ENCODE results near the gene HPN.
"Not testable (repeated sequence)": the region's sequence is repeated elsewhere in the genome, so short reads cannot be mapped to it uniquely, and the experiment has no call there.

The HPN gene

GRCh38 chr19:35099155-35099896 lies 57.8 kb downstream of the HPN start:
- H3K27me3 ChIP-seq (ENCODE audit: control insufficient read depth, low read length) = no peaks in the 10 kb centered on the region
- no peaks in the 10 kb centered on the region for H3K36me3 ChIP-seq (ENCODE audit: control insufficient read depth, low read length)
- no peaks in the 10 kb centered on the region for H3K9me3 ChIP-seq (ENCODE audit: control insufficient read depth, insufficient read depth, low read length)
- no peak overlapping the region for H3K4me2 ChIP-seq (ENCODE audit: low read length)
- H4K20me1 ChIP-seq (ENCODE audit: control insufficient read depth, insufficient read depth, low read depth, low read length) = no peaks in the 10 kb centered on the region
- no peak overlapping the region for H3K27ac ChIP-seq (ENCODE audit: low read depth, low read length)
- no peak overlapping the region for H3K4me3 ChIP-seq (ENCODE audit: low read length)
- H3K4me1 ChIP-seq (ENCODE audit: control insufficient read depth, low read length) = no peaks in the 10 kb centered on the region
- no peaks in the 10 kb centered on the region for H3K9me2 ChIP-seq (replicated peaks; ENCODE audit: control insufficient read depth, low read length)
- TF ChIP-seq EZH2phosphoT487 (IDR thresholded peaks at IDR 0.05; ENCODE audit: borderline replicate concordance, low read length) (no peak), CTCF (IDR thresholded peaks at IDR 0.05; ENCODE audit: low read depth, low read length, poor library complexity, severe bottlenecking) (no peak)
- no peaks in the 10 kb centered on the region for H3F3A ChIP-seq (ENCODE audit: control insufficient read depth, insufficient read depth)
- H3K79me2 ChIP-seq (ENCODE audit: control insufficient read depth, low read length) = no peaks in the 10 kb centered on the region

GRCh38 chr19:35099897-35100275 lies 58.4 kb downstream of the HPN start:
- H3K36me3 ChIP-seq (ENCODE audit: control insufficient read depth, low read length) = no peaks in the 10 kb centered on the region
- H3K27ac ChIP-seq (ENCODE audit: low read depth, low read length) = no peak overlapping the region
- H3K4me1 ChIP-seq (ENCODE audit: control insufficient read depth, low read length) = no peaks in the 10 kb centered on the region
- H3F3A ChIP-seq (ENCODE audit: control insufficient read depth, insufficient read depth) = no peaks in the 10 kb centered on the region
- H3K4me3 ChIP-seq (ENCODE audit: low read length) = no peak overlapping the region
- TF ChIP-seq CTCF (IDR thresholded peaks at IDR 0.05; ENCODE audit: low read depth, low read length, poor library complexity, severe bottlenecking) (no peak), EZH2phosphoT487 (IDR thresholded peaks at IDR 0.05; ENCODE audit: borderline replicate concordance, low read length) (no peak)
- H3K9me2 ChIP-seq (replicated peaks; ENCODE audit: control insufficient read depth, low read length) = no peaks in the 10 kb centered on the region
- no peaks in the 10 kb centered on the region; the same call in 1 of the 2 replicates for H3K9me3 ChIP-seq (ENCODE audit: control insufficient read depth, insufficient read depth, low read length)
- H4K20me1 ChIP-seq (ENCODE audit: control insufficient read depth, insufficient read depth, low read depth, low read length) = no peaks in the 10 kb centered on the region
- H3K79me2 ChIP-seq (ENCODE audit: control insufficient read depth, low read length) = no peaks in the 10 kb centered on the region
- no peak overlapping the region for H3K4me2 ChIP-seq (ENCODE audit: low read length)
- H3K27me3 ChIP-seq (ENCODE audit: control insufficient read depth, low read length) = no peaks in the 10 kb centered on the region

- H3K27me3 ChIP-seq (ENCODE audit: control insufficient read depth, low read length) = no peaks in the 10 kb centered on the region
- peaks cover 3% of the 10 kb centered on the region; the same call in 1 of the 2 replicates for H3K9me3 ChIP-seq (ENCODE audit: control insufficient read depth, insufficient read depth, low read length)
- H3K79me2 ChIP-seq (ENCODE audit: control insufficient read depth, low read length) = no peaks in the 10 kb centered on the region
- no peak overlapping the region for H3K4me2 ChIP-seq (ENCODE audit: low read length)
- H3F3A ChIP-seq (ENCODE audit: control insufficient read depth, insufficient read depth) = peaks cover 3% of the 10 kb centered on the region
- TF ChIP-seq CTCF (IDR thresholded peaks at IDR 0.05; ENCODE audit: low read depth, low read length, poor library complexity, severe bottlenecking) (no peak), EZH2phosphoT487 (IDR thresholded peaks at IDR 0.05; ENCODE audit: borderline replicate concordance, low read length) (no peak)
- H3K4me3 ChIP-seq (ENCODE audit: low read length) = no peak overlapping the region
- no peaks in the 10 kb centered on the region for H3K36me3 ChIP-seq (ENCODE audit: control insufficient read depth, low read length)
- no peak overlapping the region for H3K27ac ChIP-seq (ENCODE audit: low read depth, low read length)
- H3K9me2 ChIP-seq (replicated peaks; ENCODE audit: control insufficient read depth, low read length) = no peaks in the 10 kb centered on the region
- H4K20me1 ChIP-seq (ENCODE audit: control insufficient read depth, insufficient read depth, low read depth, low read length) = no peaks in the 10 kb centered on the region
- no peaks in the 10 kb centered on the region for H3K4me1 ChIP-seq (ENCODE audit: control insufficient read depth, low read length)
Measured at GRCh38 chr19:35100588-35101533, 59.3 kb downstream of the HPN start.

GRCh38 chr19:35101949-35102348 lies 60.4 kb downstream of the HPN start:
- not testable (repeated sequence) for H3K4me1 ChIP-seq (ENCODE audit: control insufficient read depth, low read length); H4K20me1 ChIP-seq (ENCODE audit: control insufficient read depth, insufficient read depth, low read depth, low read length); H3K4me3 ChIP-seq (ENCODE audit: low read length); H3K9me3 ChIP-seq (ENCODE audit: control insufficient read depth, insufficient read depth, low read length); H3F3A ChIP-seq (ENCODE audit: control insufficient read depth, insufficient read depth); H3K79me2 ChIP-seq (ENCODE audit: control insufficient read depth, low read length); H3K9me2 ChIP-seq (replicated peaks; ENCODE audit: control insufficient read depth, low read length); H3K36me3 ChIP-seq (ENCODE audit: control insufficient read depth, low read length); H3K27ac ChIP-seq (ENCODE audit: low read depth, low read length); H3K4me2 ChIP-seq (ENCODE audit: low read length); H3K27me3 ChIP-seq (ENCODE audit: control insufficient read depth, low read length)

DNA sequence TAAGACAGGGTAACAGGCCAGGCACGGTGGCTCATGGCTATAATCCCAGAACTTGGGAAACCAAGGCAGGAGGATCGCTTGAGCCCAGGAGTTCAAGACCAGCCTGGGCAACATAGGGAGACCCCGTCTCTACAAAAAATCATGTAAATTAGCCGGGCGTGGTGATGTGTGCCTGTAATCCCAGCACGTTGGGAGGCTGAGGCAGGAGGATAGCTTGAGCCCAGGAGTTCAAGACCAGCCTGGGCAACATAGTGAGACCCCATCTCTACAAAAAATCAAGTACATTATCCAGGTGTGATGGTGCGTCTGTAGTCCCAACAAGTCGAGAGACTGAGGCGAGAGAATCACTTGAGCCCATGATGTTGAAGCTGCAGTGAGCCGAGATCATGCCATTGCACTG lies 62.1 kb downstream of the HPN start:
- not testable (repeated sequence) for H3F3A ChIP-seq (ENCODE audit: control insufficient read depth, insufficient read depth); H4K20me1 ChIP-seq (ENCODE audit: control insufficient read depth, insufficient read depth, low read depth, low read length); H3K9me2 ChIP-seq (replicated peaks; ENCODE audit: control insufficient read depth, low read length); H3K27ac ChIP-seq (ENCODE audit: low read depth, low read length); H3K9me3 ChIP-seq (ENCODE audit: control insufficient read depth, insufficient read depth, low read length); H3K36me3 ChIP-seq (ENCODE audit: control insufficient read depth, low read length); H3K79me2 ChIP-seq (ENCODE audit: control insufficient read depth, low read length); H3K4me1 ChIP-seq (ENCODE audit: control insufficient read depth, low read length); H3K4me3 ChIP-seq (ENCODE audit: low read length); H3K4me2 ChIP-seq (ENCODE audit: low read length); H3K27me3 ChIP-seq (ENCODE audit: control insufficient read depth, low read length)

Data from DOHH2 (cell line).